Activated naive CD8-positive, alpha-beta T cell treated with anti-CD3 and anti-CD28 coated beads, Interleukin-2, amount 10 ng/mL, durations not matched to agents 7 days and 5 days (primary cell): Measurements from ENCODE around the gene ST6GALNAC4. TPM values are rescaled to one million over a fixed set of nuclear protein-coding genes. Genes with fewer than 3 reads are reported as not detected.
A peak's percentile ranks its signal among the peaks of the same experiment; 100 is the strongest.

Experiments used
- ATAC-seq: fragments of 150-1000 bp; cut with Tn5 transposase; one replicate; pipeline ENCODE4 v1.10.0; 2021; ENCODE audit warnings: low read depth, moderate library complexity
- POLR2A ChIA-PET: fragments of 350-600 bp; sonication (Branson Sonifier 250); formaldehyde crosslinking; loops from one replicate; lab custom pipeline; 2021; ENCODE audit warnings: antibody characterized with exemption; lab: Charles Lee
- DNase-seq: peaks from one replicate; pipeline ENCODE4 v3.0.0; 2021
- H3K27ac Mint-ChIP-seq: one replicate; pipeline ENCODE4 v1.8.0; 2022; ENCODE audit warnings: mild to moderate bottlenecking, mixed read lengths
- H3K27me3 Mint-ChIP-seq: one replicate; pipeline ENCODE4 v1.8.0; 2022; ENCODE audit warnings: mild to moderate bottlenecking, moderate library complexity, mixed read lengths
- H3K36me3 Mint-ChIP-seq: one replicate; pipeline ENCODE4 v1.8.0; 2021; ENCODE audit warnings: mild to moderate bottlenecking, mixed read lengths
- H3K4me1 Mint-ChIP-seq: one replicate; pipeline ENCODE4 v1.8.0; 2021; ENCODE audit warnings: mixed read lengths
- H3K4me3 Mint-ChIP-seq: one replicate; pipeline ENCODE4 v1.8.0; 2022; ENCODE audit warnings: mild to moderate bottlenecking, moderate library complexity, mixed read lengths
- H3K9me3 Mint-ChIP-seq: one replicate; pipeline ENCODE4 v1.8.0; 2021; ENCODE audit warnings: mixed read lengths
- total RNA-seq, 2 experiments: library from RNA; stranded (reverse); gene quantifications; one replicate each; pipeline ENCODE4 v1.2.3, GENCODE V29; 2021

ST6GALNAC4 gene
- total RNA-seq, 2 experiments from 2014 or later: 51.1 to 59.5 TPM

- peaks cover 13% of the 10 kb centered on the region for H3K4me1 Mint-ChIP-seq
- POLR2A ChIA-PET: interaction anchor here (0.5 to 2.5 kb wide), 7 partner anchors 27 to 168 kb away, joined by 3 to 11 read pairs (median 4); partner anchors contain the start of genes EEIG1, NAIF1, SLC25A25 and ST6GALNAC4
- H3K4me3 Mint-ChIP-seq: no peak overlapping the region
- H3K27ac Mint-ChIP-seq: peak overlapping the region; percentile 52
- no peaks in the 10 kb centered on the region for H3K27me3 Mint-ChIP-seq
- no peaks in the 10 kb centered on the region for H3K9me3 Mint-ChIP-seq
- peaks cover 15% of the 10 kb centered on the region for H3K36me3 Mint-ChIP-seq
- DNase-seq (peak; percentile 82), ATAC-seq (peak; percentile 68)
Observed at GRCh38 chr9:127943731-127944144, 26.9 kb upstream of the ST6GALNAC4 start.

GRCh38 chr9:127943011-127943662 is 26.3 kb upstream of the ST6GALNAC4 start:
- Mint-ChIP-seq H3K9me3 (no peaks in the 10 kb centered on the region), H3K4me3 (no peak overlapping the region), H3K4me1 (peaks cover 13% of the 10 kb centered on the region), H3K27ac (peak overlapping the region; percentile 79), H3K27me3 (no peaks in the 10 kb centered on the region), H3K36me3 (peaks cover 15% of the 10 kb centered on the region)
- DNase-seq: no peak
- POLR2A ChIA-PET: interaction anchor here (0.5 to 2.5 kb wide), 8 partner anchors 12 to 169 kb away, joined by 3 to 11 read pairs (median 4); partner anchors contain the start of genes EEIG1, NAIF1, SLC25A25 and ST6GALNAC4
- ATAC-seq: no peak

- Mint-ChIP-seq H3K4me1 (peaks cover 17% of the 10 kb centered on the region), H3K27me3 (no peaks in the 10 kb centered on the region), H3K4me3 (no peak overlapping the region), H3K36me3 (peaks cover 15% of the 10 kb centered on the region), H3K27ac (peak overlapping the region; percentile 79), H3K9me3 (no peaks in the 10 kb centered on the region)
- DNase-seq (peak; percentile 66), ATAC-seq (peak; percentile 34)
- POLR2A ChIA-PET: interaction anchor here (0.7 to 2.5 kb wide), 5 partner anchors 13 to 125 kb away, joined by 3 to 8 read pairs (median 4); partner anchors contain the start of genes NAIF1, SLC25A25 and ST6GALNAC4
Observed at GRCh38 chr9:127942216-127943010, 25.6 kb upstream of the ST6GALNAC4 start.

- H3K27ac Mint-ChIP-seq: no peak overlapping the region
Observed at GRCh38 chr9:127941961-127942215, 25.0 kb upstream of the ST6GALNAC4 start.

GRCh38 chr9:127941062-127941960 is 24.5 kb upstream of the ST6GALNAC4 start:
- DNase-seq (no peak), ATAC-seq (no peak)
- Mint-ChIP-seq H3K9me3 (no peaks in the 10 kb centered on the region), H3K4me3 (no peak overlapping the region), H3K27ac (no peak overlapping the region), H3K36me3 (peaks cover 13% of the 10 kb centered on the region), H3K4me1 (peaks cover 23% of the 10 kb centered on the region), H3K27me3 (no peaks in the 10 kb centered on the region)
- POLR2A ChIA-PET: interaction anchor here (0.7 to 2.5 kb wide), 2 partner anchors 126 to 137 kb away, joined by 3 to 8 read pairs; partner anchors contain the start of genes NAIF1 and SLC25A25

More at GRCh38 chr9:127941961-127942215, 25.0 kb upstream of the ST6GALNAC4 start:
- DNase-seq (no peak), ATAC-seq (no peak)
- no peak overlapping the region for H3K4me3 Mint-ChIP-seq
- POLR2A ChIA-PET: interaction anchor here (1.1 to 2.5 kb wide), 2 partner anchors 14 to 126 kb away, joined by 4 to 8 read pairs; partner anchors contain the start of genes NAIF1 and SLC25A25
- H3K36me3 Mint-ChIP-seq: peaks cover 14% of the 10 kb centered on the region
- H3K27me3 Mint-ChIP-seq: no peaks in the 10 kb centered on the region
- H3K9me3 Mint-ChIP-seq: no peaks in the 10 kb centered on the region
- H3K4me1 Mint-ChIP-seq: peaks cover 18% of the 10 kb centered on the region

- Mint-ChIP-seq H3K36me3 (peaks cover 15% of the 10 kb centered on the region), H3K4me1 (peaks cover 30% of the 10 kb centered on the region), H3K27ac (peak overlapping the region; percentile 11), H3K9me3 (no peaks in the 10 kb centered on the region), H3K4me3 (no peak overlapping the region), H3K27me3 (no peaks in the 10 kb centered on the region)
- ATAC-seq (no peak), DNase-seq (no peak)
- POLR2A ChIA-PET: interaction anchor here (0.7 kb wide), 1 partner anchor 138 kb away, joined by 3 read pairs; no protein-coding TSS in a partner anchor
Observed at GRCh38 chr9:127940593-127940992, 23.8 kb upstream of the ST6GALNAC4 start.

- DNase-seq (peak; percentile 46), ATAC-seq (no peak)
- peaks cover 17% of the 10 kb centered on the region for H3K36me3 Mint-ChIP-seq
- H3K27me3 Mint-ChIP-seq: no peaks in the 10 kb centered on the region
- H3K27ac Mint-ChIP-seq: peak overlapping the region; percentile 32
- peaks cover 31% of the 10 kb centered on the region for H3K4me1 Mint-ChIP-seq
- H3K9me3 Mint-ChIP-seq: no peaks in the 10 kb centered on the region
- H3K4me3 Mint-ChIP-seq: peak overlapping the region; percentile 47
- POLR2A ChIA-PET: interaction anchor here (1.3 kb wide), 1 partner anchor 38 kb away, joined by 3 read pairs; no protein-coding TSS in a partner anchor
Observed at GRCh38 chr9:127938298-127938690, 21.5 kb upstream of the ST6GALNAC4 start.

GRCh38 chr9:127937388-127938297 is 20.8 kb upstream of the ST6GALNAC4 start, which contains the start of gene DPM2:
Gene DPM2, minus strand, starts transcription at chr9:127937854. Its CDS starts 34 bp downstream, at chr9:127937820.
- H3K36me3 Mint-ChIP-seq: peaks cover 18% of the 10 kb centered on the region
- H3K9me3 Mint-ChIP-seq: no peaks in the 10 kb centered on the region
- peak; percentile 94 for DNase-seq
- POLR2A ChIA-PET: interaction anchor here (0.9 to 1.5 kb wide), 8 partner anchors 17 to 108 kb away, joined by 3 to 5 read pairs (median 3); no protein-coding TSS in a partner anchor
- peak; percentile 88 for ATAC-seq
- H3K27me3 Mint-ChIP-seq: no peaks in the 10 kb centered on the region
- H3K4me1 Mint-ChIP-seq: peaks cover 28% of the 10 kb centered on the region
- peak within 1 kb of the TSS; percentile 95 for H3K27ac Mint-ChIP-seq
- H3K4me3 Mint-ChIP-seq: peak within 1 kb of the TSS; percentile 95

- ATAC-seq: no peak
- peaks cover 14% of the 10 kb centered on the region for H3K36me3 Mint-ChIP-seq
- POLR2A ChIA-PET: interaction anchor here (0.9 to 1.5 kb wide), 8 partner anchors 18 to 109 kb away, joined by 3 to 5 read pairs (median 3); no protein-coding TSS in a partner anchor
Observed at GRCh38 chr9:127937056-127937387, 20.2 kb upstream of the ST6GALNAC4 start.

GRCh38 chr9:127936347-127936852 is 19.6 kb upstream of the ST6GALNAC4 start:
- Mint-ChIP-seq H3K4me1 (peaks cover 31% of the 10 kb centered on the region), H3K27ac (peak overlapping the region; percentile 95)

More at GRCh38 chr9:127937056-127937387, 20.2 kb upstream of the ST6GALNAC4 start:
- Mint-ChIP-seq H3K27ac (peak overlapping the region; percentile 95), H3K9me3 (no peaks in the 10 kb centered on the region), H3K4me1 (peaks cover 28% of the 10 kb centered on the region), H3K27me3 (no peaks in the 10 kb centered on the region), H3K4me3 (peak overlapping the region; percentile 95)
- DNase-seq: no peak

GRCh38 chr9:127935765-127936221 is 19.0 kb upstream of the ST6GALNAC4 start:
- Mint-ChIP-seq H3K4me1 (peaks cover 36% of the 10 kb centered on the region), H3K4me3 (peak overlapping the region; percentile 95), H3K27me3 (no peaks in the 10 kb centered on the region), H3K9me3 (no peaks in the 10 kb centered on the region), H3K27ac (peak overlapping the region; percentile 34), H3K36me3 (peaks cover 12% of the 10 kb centered on the region)
- DNase-seq (no peak), ATAC-seq (no peak)
- POLR2A ChIA-PET: no interaction called here

More at GRCh38 chr9:127936347-127936852, 19.6 kb upstream of the ST6GALNAC4 start:
- Mint-ChIP-seq H3K27me3 (no peaks in the 10 kb centered on the region), H3K36me3 (peaks cover 12% of the 10 kb centered on the region), H3K9me3 (no peaks in the 10 kb centered on the region), H3K4me3 (peak overlapping the region; percentile 95)
- DNase-seq: peak; percentile 29
- POLR2A ChIA-PET: interaction anchor here (1.1 to 1.5 kb wide), 3 partner anchors 19 to 34 kb away, joined by 3 to 5 read pairs (median 3); no protein-coding TSS in a partner anchor
- ATAC-seq: no peak
